ENCODE data around the gene SWAP70. TPM values are rescaled to one million over a fixed set of nuclear protein-coding genes. Genes with fewer than 3 reads are reported as not detected.

The SWAP70 gene
- total RNA-seq, 1 experiment from 2014 or later = 19.9 TPM

- TF ChIP-seq CTCF (IDR thresholded peaks at IDR 0.05; ENCODE audit: unreplicated experiment) = no peak
- no peaks in the 10 kb centered on the region for H3K9me3 Mint-ChIP-seq (ENCODE audit: low read depth, unreplicated experiment)
- no peaks in the 10 kb centered on the region for H3K27me3 Mint-ChIP-seq (ENCODE audit: unreplicated experiment)
- no TSS peak for BruUV-seq (replicated peaks)
- H3K27ac Mint-ChIP-seq (ENCODE audit: unreplicated experiment) = peak overlapping the region; percentile 3
- H3K4me1 Mint-ChIP-seq (ENCODE audit: low read depth, unreplicated experiment) = peaks cover 29% of the 10 kb centered on the region
- DNase-seq = no peak
- no peak overlapping the region for H3K4me3 Mint-ChIP-seq (ENCODE audit: low read depth, unreplicated experiment)
- no peaks in the 10 kb centered on the region for H3K36me3 Mint-ChIP-seq (ENCODE audit: insufficient read depth, unreplicated experiment)
- CTCF ChIA-PET = interaction anchor here (0.6 kb wide), 1 partner anchor 123 kb away, joined by 4 read pairs; no protein-coding TSS in a partner anchor
- intact Hi-C loops (cut with micrococcal nuclease; ENCODE audit: unreplicated experiment) = no loop called here
Measured at GRCh38 chr11:9717040-9717357, 53.1 kb downstream of the SWAP70 start.

- DNase-seq = no peak
- Mint-ChIP-seq H3K27me3 (ENCODE audit: unreplicated experiment) (no peaks in the 10 kb centered on the region), H3K36me3 (ENCODE audit: insufficient read depth, unreplicated experiment) (no peaks in the 10 kb centered on the region), H3K27ac (ENCODE audit: unreplicated experiment) (no peak overlapping the region), H3K9me3 (ENCODE audit: low read depth, unreplicated experiment) (no peaks in the 10 kb centered on the region), H3K4me3 (ENCODE audit: low read depth, unreplicated experiment) (no peak overlapping the region), H3K4me1 (ENCODE audit: low read depth, unreplicated experiment) (peaks cover 29% of the 10 kb centered on the region)
- no TSS peak for BruUV-seq (replicated peaks)
- intact Hi-C loops (cut with micrococcal nuclease; ENCODE audit: unreplicated experiment) = no loop called here
- no peak for TF ChIP-seq CTCF (IDR thresholded peaks at IDR 0.05; ENCODE audit: unreplicated experiment)
- CTCF ChIA-PET = no interaction called here
Measured at GRCh38 chr11:9717719-9718118, 53.8 kb downstream of the SWAP70 start.

- H3K36me3 Mint-ChIP-seq (ENCODE audit: insufficient read depth, unreplicated experiment) = no peaks in the 10 kb centered on the region
- no peak overlapping the region for H3K27ac Mint-ChIP-seq (ENCODE audit: unreplicated experiment)
- no peak for DNase-seq
- H3K27me3 Mint-ChIP-seq (ENCODE audit: unreplicated experiment) = no peaks in the 10 kb centered on the region
- H3K4me1 Mint-ChIP-seq (ENCODE audit: low read depth, unreplicated experiment) = peaks cover 29% of the 10 kb centered on the region
- no TSS peak for BruUV-seq (replicated peaks)
- no peaks in the 10 kb centered on the region for H3K9me3 Mint-ChIP-seq (ENCODE audit: low read depth, unreplicated experiment)
- CTCF ChIA-PET = no interaction called here
- no peak for TF ChIP-seq CTCF (IDR thresholded peaks at IDR 0.05; ENCODE audit: unreplicated experiment)
- no peak overlapping the region for H3K4me3 Mint-ChIP-seq (ENCODE audit: low read depth, unreplicated experiment)
- intact Hi-C loops (cut with micrococcal nuclease; ENCODE audit: unreplicated experiment) = no loop called here
Measured at GRCh38 chr11:9718147-9718546, 54.3 kb downstream of the SWAP70 start.

GRCh38 chr11:9719566-9720289 lies 55.9 kb downstream of the SWAP70 start:
- DNase-seq = no peak
- intact Hi-C loops (cut with micrococcal nuclease; ENCODE audit: unreplicated experiment) = no loop called here
- no peaks in the 10 kb centered on the region for H3K27me3 Mint-ChIP-seq (ENCODE audit: unreplicated experiment)
- no peak overlapping the region for H3K27ac Mint-ChIP-seq (ENCODE audit: unreplicated experiment)
- H3K36me3 Mint-ChIP-seq (ENCODE audit: insufficient read depth, unreplicated experiment) = no peaks in the 10 kb centered on the region
- TF ChIP-seq CTCF (IDR thresholded peaks at IDR 0.05; ENCODE audit: unreplicated experiment) = no peak
- peaks cover 29% of the 10 kb centered on the region for H3K4me1 Mint-ChIP-seq (ENCODE audit: low read depth, unreplicated experiment)
- CTCF ChIA-PET = interaction anchor here (0.5 to 1.3 kb wide), 2 partner anchors 45 to 106 kb away, joined by 3 to 4 read pairs; no protein-coding TSS in a partner anchor
- no TSS peak for BruUV-seq (replicated peaks)
- no peak overlapping the region for H3K4me3 Mint-ChIP-seq (ENCODE audit: low read depth, unreplicated experiment)
- H3K9me3 Mint-ChIP-seq (ENCODE audit: low read depth, unreplicated experiment) = no peaks in the 10 kb centered on the region
